ENCODE data around the gene HS6ST1. TPM values are rescaled to one million over a fixed set of nuclear protein-coding genes. Genes with fewer than 3 reads are reported as not detected.

The HS6ST1 gene
- total and polyA plus RNA-seq, 7 donors, result 13.6 to 90.9 (median 38.9) TPM

GRCh38 chr2:128235581-128235980 lies 83.1 kb downstream of the HS6ST1 start:
- no peaks in the 10 kb centered on the region for H3K27me3 ChIP-seq (ENCODE audit: insufficient read depth in 3 of 3, low read length in 2 of 3)
- H3K36me3 ChIP-seq (ENCODE audit: insufficient read depth in 1 of 2, low read depth in 1 of 2), result no peaks in the 10 kb centered on the region
- TF ChIP-seq CTCF (IDR thresholded peaks at IDR 0.05), result no peak
- no peak for ATAC-seq
- peak in 1 of 2 donors; percentile 33 for DNase-seq
- no peak overlapping the region for H3K27ac ChIP-seq
- H3K9me3 ChIP-seq, result no peaks in the 10 kb centered on the region
- WGBS, 3 donors, result 91 to 94% (median 93%) methylated on average over 8 of the region's 8 CpGs
- H3K4me1 ChIP-seq, result peaks cover 4% of the 10 kb centered on the region
- H3K4me3 ChIP-seq, result no peak overlapping the region
- intact Hi-C loops (cut with DNase I), result loop anchor here in 1 of 2 donors (10.0 kb wide), 1 partner anchor 171 kb away; no protein-coding TSS in a partner anchor

GRCh38 chr2:128234613-128235012 lies 84.1 kb downstream of the HS6ST1 start:
- Histone ChIP-seq H3K27ac (no peak overlapping the region), H3K4me3 (no peak overlapping the region), H3K36me3 (ENCODE audit: insufficient read depth in 1 of 2, low read depth in 1 of 2) (no peaks in the 10 kb centered on the region), H3K4me1 (peaks cover 4% of the 10 kb centered on the region), H3K9me3 (no peaks in the 10 kb centered on the region), H3K27me3 (ENCODE audit: insufficient read depth in 3 of 3, low read length in 2 of 3) (no peaks in the 10 kb centered on the region)
- 59 to 77% (median 63%) methylated on average over 5 of the region's 5 CpGs for WGBS, 3 donors
- DNase-seq (peak in 1 of 2 donors; percentile 11), ATAC-seq (no peak)
- no peak for TF ChIP-seq CTCF (IDR thresholded peaks at IDR 0.05)
- intact Hi-C loops (cut with DNase I), result loop anchor here in 1 of 2 donors (1.0 to 10.0 kb wide), 2 partner anchors 55 to 170 kb away; no protein-coding TSS in a partner anchor

- Histone ChIP-seq H3K4me3 (peak overlapping the region; percentile 91), H3K36me3 (ENCODE audit: insufficient read depth in 1 of 2, low read depth in 1 of 2) (no peaks in the 10 kb centered on the region), H3K4me1 (peaks cover 4% of the 10 kb centered on the region), H3K27me3 (ENCODE audit: insufficient read depth in 3 of 3, low read length in 2 of 3) (no peaks in the 10 kb centered on the region), H3K27ac (peak overlapping the region; percentile 92), H3K9me3 (no peaks in the 10 kb centered on the region)
- no peak for TF ChIP-seq CTCF (IDR thresholded peaks at IDR 0.05)
- WGBS, 3 donors, result 46 to 53% (median 51%) methylated on average over 11 of the region's 11 CpGs
- intact Hi-C loops (cut with DNase I), result loop anchor here in 1 of 2 donors (1.0 to 10.0 kb wide), 2 partner anchors 55 to 169 kb away; no protein-coding TSS in a partner anchor
- no peak for ATAC-seq
- DNase-seq, result peak in 1 of 2 donors; percentile 8
These were observed 84.8 kb downstream of the HS6ST1 start for GRCh38 chr2:128233790-128234395.

GRCh38 chr2:128232965-128233789 lies 85.5 kb downstream of the HS6ST1 start:
- peaks cover 4% of the 10 kb centered on the region for H3K4me1 ChIP-seq
- peak overlapping the region; percentile 92 for H3K27ac ChIP-seq
- intact Hi-C loops (cut with DNase I), result loop anchor here in 1 of 2 donors (10.0 kb wide), 1 partner anchor 168 kb away; no protein-coding TSS in a partner anchor
- H3K4me3 ChIP-seq, result peak overlapping the region; percentile 91
- peak; percentile 88 for TF ChIP-seq CTCF (IDR thresholded peaks at IDR 0.05)
- DNase-seq, result peak; percentile 89 to 95
- 1% methylated on average over 65 to 84 of the region's 84 CpGs for WGBS, 3 donors
- H3K27me3 ChIP-seq (ENCODE audit: insufficient read depth in 3 of 3, low read length in 2 of 3), result no peaks in the 10 kb centered on the region
- no peaks in the 10 kb centered on the region for H3K36me3 ChIP-seq (ENCODE audit: insufficient read depth in 1 of 2, low read depth in 1 of 2)
- H3K9me3 ChIP-seq, result no peaks in the 10 kb centered on the region
- ATAC-seq, result peak; percentile 97 to 99 (median 98)
